Renal cortex interstitium (tissue), 11 donors: ENCODE results near the gene PPP1R13B. TPM values are rescaled to one million over a fixed set of nuclear protein-coding genes. Genes with fewer than 3 reads are reported as not detected.
A peak's percentile ranks its signal among the peaks of the same experiment; 100 is the strongest.

ENCODE experiments used
- DNase-seq, 11 donors: peaks; one replicate each; pipeline ENCODE4 v3.0.0-alpha.2; 2013; ENCODE audit warnings: low read depth in 9 of 11, low spot score in 4 of 11; ENCODE audit errors: extremely low read depth in 1 of 11
- polyA plus RNA-seq, 3 donors: library from polyadenylated mRNA; unstranded; fragments of 120-200 nt; gene quantifications; one replicate each; pipeline ENCODE4 v1.2.1, GENCODE V29; 2013; ENCODE audit not compliant: insufficient read length in 3 of 3

PPP1R13B gene
- polyA plus RNA-seq, 3 donors, result 29.8 to 47.6 (median 31.2) TPM

- no peak for DNase-seq
Measured at GRCh38 chr14:103883263-103883523, 35.8 kb upstream of the PPP1R13B start.

GRCh38 chr14:103882503-103883262, 35.3 kb upstream of the PPP1R13B start:
- DNase-seq, result no peak

GRCh38 chr14:103881268-103882201, 34.2 kb upstream of the PPP1R13B start:
- no peak for DNase-seq

DNA sequence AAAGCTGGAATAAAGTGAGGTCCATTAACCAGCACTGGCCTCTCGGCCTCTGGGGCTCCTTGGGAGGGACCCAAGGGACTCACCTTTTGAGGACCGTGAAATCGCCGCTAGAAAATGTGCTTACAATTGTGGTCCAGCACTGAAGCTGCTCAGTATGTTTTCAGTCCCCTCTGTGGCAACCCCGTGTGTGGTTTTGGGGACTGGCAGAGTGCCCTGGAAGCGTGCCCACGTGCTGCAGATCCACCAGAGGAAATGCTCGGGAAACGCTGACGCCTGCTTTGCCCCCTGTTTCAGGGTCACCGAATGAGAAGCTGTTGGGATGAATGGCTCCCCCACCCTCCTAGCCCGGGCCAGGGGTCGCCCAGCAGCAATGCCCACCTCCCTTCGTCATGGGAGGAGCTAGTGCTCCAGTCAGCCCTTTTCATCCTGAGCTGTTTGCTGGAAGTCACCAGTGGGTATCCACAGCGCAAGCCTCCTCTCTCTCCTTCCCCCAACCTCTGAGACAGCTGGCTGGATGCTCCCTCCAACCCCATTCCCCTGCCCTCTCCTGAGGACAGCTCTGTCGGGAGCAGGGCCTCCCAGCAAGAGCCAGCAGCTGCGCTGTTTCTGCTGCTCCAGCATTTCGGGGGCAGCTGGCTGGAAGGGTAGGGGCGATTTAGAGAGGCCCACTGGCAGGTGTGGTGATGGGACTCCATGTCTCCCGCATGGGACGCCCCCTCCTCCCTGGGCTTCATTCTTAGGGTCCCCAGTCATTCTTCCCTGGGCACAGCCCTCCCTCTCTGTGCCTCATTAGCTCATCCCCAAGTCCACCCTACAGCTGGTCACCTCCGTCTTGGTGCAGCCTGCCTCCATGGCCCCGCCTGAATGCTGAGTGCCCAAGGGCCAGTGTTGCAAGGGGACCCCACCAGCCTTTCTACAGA, 33.2 kb upstream of the PPP1R13B start:
- DNase-seq, result no peak

- peak in 6 of 11 donors; percentile 43 to 79 (median 56) for DNase-seq
Measured at GRCh38 chr14:103879570-103880347, 32.4 kb upstream of the PPP1R13B start.

- no peak for DNase-seq
Measured at GRCh38 chr14:103879118-103879569, 31.8 kb upstream of the PPP1R13B start.

DNA sequence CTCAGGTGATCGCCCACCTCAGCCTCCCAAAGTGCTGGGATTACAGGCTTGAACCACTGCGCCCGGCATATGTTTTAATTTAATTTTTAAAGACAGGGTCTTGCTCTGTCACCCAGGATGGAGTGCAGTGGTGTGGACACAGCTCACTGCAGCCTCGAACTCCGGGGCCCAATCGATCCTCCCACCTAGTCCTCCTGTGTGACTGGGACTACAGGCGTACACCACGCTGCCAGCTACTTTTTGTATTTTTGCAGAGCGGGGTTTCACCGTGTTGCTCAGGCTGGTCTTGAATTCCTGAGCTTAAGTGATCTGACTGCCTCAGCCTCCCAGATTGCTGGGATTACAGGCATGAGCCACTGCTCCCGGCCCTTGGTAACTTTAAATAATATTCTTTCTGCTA, 30.8 kb upstream of the PPP1R13B start:
- DNase-seq, result no peak

DNA sequence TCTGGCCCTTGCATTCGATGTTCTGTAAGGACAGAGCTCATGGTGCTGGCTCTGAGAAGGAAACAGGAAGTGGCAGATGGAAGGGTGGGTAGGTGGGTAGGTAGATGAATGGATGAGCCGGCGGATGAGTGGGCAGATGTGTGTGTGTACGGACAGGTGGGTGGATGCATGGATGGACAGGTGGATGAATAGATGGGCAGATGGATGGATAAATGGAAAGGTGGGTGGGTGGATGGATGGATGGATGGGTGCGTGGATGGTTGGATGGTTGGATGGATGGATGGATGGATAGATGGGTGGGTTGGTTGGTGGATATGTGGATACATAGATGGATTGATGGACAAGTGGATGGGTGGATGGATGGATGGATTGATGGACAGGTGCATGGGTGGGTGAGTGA, 27.6 kb upstream of the PPP1R13B start:
- no peak for DNase-seq

DNA sequence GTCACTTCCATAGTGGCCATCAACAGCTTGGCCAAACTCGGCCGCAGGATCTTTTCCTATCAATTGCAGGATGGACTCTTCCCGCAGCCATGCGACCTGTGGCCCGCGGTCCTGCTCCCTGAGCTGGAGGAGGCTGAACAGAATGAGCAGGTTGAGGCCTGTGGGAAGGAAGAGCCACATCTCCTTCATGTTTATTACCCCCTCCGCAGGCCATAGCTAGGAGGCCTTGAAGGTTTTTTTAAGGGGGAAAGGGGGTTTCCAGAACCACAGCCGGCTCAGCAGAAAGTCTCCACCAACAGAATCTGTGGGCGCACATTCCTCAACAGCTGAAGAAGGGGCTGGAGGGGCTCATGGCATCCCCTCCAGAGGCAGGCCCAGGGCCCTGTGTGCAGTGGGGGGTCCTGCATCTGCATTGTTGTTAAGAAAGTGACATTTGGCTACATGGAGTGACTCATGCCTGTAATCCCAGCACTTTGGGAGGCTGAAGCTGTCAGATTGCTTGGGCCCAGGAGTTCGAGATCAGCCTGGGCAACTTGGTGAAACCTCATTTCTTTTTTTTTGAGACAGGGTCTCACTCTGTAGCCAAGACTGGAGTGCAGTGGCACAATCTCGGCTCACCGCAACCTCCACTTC, 25.2 kb upstream of the PPP1R13B start:
- DNase-seq, result no peak

- DNase-seq, result no peak
Measured at GRCh38 chr14:103871596-103872480, 24.5 kb upstream of the PPP1R13B start.

DNA sequence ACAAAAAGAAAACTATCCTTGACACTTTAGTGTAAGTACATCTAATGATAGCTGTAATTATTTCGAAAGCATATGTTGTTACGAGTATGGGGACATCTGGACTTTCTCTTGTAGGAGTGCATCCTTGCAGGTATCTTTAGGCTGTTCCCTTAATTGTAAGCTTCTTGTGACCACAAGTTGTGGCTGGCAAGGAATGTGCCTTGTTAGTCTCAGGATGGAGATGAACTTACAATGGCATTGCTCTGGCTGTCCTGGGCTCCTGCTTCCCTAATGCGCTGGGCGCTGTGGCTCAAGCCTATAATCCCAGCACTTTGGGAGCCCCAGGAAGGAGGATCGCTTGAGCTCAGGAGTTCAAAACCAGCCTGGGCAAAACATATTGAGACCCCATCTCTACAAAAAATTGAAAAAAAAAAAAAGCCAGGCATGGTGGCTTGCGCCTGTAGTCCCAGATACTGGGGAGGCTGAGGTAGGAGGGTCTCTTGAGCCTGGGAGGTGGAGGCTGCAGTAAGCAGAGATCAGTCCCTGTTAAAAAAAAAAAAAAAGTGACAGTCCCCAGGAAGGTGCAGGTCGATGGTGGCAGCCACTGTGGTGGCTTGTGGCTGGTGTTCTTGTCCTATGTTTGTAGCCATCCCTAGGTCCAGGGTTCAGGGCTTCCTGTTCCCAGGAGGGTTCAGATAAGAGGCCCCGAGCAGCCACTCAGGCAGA, 23.7 kb upstream of the PPP1R13B start:
- no peak for DNase-seq

DNA sequence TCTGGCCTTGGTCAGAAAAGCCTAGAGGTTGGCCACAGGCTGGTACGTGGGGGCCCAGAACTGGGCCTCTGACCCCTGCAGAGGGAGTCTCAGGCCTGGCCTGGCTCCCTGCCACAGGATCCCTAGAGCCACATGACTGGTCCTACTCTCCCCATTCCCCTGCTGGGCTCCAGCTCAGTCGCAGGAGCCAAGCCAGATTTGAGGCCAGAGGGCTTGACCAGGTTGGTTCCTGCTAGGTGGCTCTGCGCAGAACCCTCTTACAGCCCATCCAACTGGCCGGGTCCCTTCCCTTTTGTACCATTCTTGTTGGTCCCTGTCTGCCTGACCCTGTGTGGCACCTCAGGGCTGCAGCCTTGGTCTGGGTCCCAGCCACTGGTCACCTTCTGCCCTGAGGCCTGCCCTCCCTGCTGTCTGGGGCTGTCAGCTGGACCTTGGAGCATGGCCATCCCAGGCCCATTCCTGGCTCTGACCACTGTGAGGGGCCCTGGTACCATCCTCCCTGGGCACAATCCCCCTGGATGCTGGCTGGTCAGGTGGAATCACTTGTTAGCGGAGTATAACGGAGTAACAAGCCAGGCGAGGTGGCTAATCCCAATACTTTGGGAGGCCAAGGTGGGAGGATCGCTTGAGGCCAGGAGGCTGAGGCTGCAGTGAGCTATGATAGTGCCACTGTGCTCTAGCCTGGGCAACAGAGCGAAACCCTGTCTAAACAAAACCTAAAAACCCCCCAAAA, 22.9 kb upstream of the PPP1R13B start:
- DNase-seq, result no peak

GRCh38 chr14:103869406-103870143, 22.2 kb upstream of the PPP1R13B start:
- DNase-seq, result no peak

DNA sequence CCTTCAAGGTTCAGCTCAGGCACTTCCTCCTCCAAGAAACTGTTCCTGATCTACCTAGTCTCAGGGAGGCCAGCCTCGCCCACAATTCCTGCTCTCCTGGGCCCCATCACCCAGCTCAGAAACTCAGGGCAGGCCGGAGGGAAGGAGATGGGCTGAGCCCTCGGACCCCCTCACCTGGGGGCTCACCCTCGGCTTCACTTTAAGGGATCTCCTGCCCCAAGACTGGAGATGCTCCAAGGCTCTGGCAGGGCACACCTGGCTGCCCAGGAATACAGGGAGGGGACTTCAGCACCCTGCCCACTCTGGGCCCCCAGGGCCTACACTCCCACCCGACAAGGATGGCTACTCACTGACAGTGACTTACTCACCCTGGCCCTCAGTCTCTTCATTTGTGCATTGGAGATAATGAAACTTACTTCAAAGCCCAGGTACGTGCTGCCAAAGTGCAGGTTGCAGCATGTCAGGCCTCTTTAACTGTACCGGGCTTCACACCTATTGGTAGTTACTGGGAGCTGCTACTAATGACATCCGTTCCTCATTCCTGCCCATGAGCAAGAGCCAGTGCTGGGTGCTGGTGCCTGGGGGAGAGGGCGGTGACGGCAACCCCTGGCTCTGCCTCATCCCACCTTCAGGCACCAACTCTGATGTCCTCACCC, 21.0 kb upstream of the PPP1R13B start:
- no peak for DNase-seq

- peak in 1 of 11 donors; percentile 51 for DNase-seq
Measured at GRCh38 chr14:103867523-103867953, 20.2 kb upstream of the PPP1R13B start.
